Calu3 (cell line): Measurements from ENCODE around the gene SLC35E4. TPM values are rescaled to one million over a fixed set of nuclear protein-coding genes. Genes with fewer than 3 reads are reported as not detected.

ENCODE experiments used
- BruUV-seq: library from RNA; stranded (reverse); fragments of 400-500 nt; replicated peaks from 2 replicates; lab custom pipeline; 2021; lab: Mats Ljungman, UMichigan
- CTCF ChIA-PET: fragments of 300-600 bp; sonication (Branson Sonifier 250); formaldehyde crosslinking; loops from one replicate; lab custom pipeline; 2022; ENCODE audit warnings: antibody characterized with exemption; lab: Charles Lee
- DNase-seq: peaks from one replicate; pipeline ENCODE4 v3.0.0; 2022
- H3K27ac Mint-ChIP-seq: one replicate; pipeline ENCODE4 v1.8.0; 2022; ENCODE audit warnings: mixed read lengths; ENCODE audit not compliant: unreplicated experiment
- H3K27me3 Mint-ChIP-seq: one replicate; pipeline ENCODE4 v1.8.0; 2022; ENCODE audit warnings: mixed read lengths; ENCODE audit not compliant: unreplicated experiment
- H3K36me3 Mint-ChIP-seq: one replicate; pipeline ENCODE4 v1.8.0; 2022; ENCODE audit warnings: mild to moderate bottlenecking, moderate library complexity, mixed read lengths; ENCODE audit not compliant: insufficient read depth, unreplicated experiment
- H3K4me1 Mint-ChIP-seq: one replicate; pipeline ENCODE4 v1.8.0; 2022; ENCODE audit warnings: mild to moderate bottlenecking, low read depth, mixed read lengths; ENCODE audit not compliant: unreplicated experiment
- H3K4me3 Mint-ChIP-seq: one replicate; pipeline ENCODE4 v1.8.0; 2022; ENCODE audit warnings: mild to moderate bottlenecking, low read depth, moderate library complexity, mixed read lengths; ENCODE audit not compliant: unreplicated experiment
- H3K9me3 Mint-ChIP-seq: one replicate; pipeline ENCODE4 v1.8.0; 2022; ENCODE audit warnings: low read depth, mixed read lengths; ENCODE audit not compliant: unreplicated experiment
- intact Hi-C: fragments of 100-400 bp; cut with micrococcal nuclease; formaldehyde crosslinking; loops from one replicate; pipeline ENCODE4 v1.10.0; 2022; ENCODE audit not compliant: unreplicated experiment
- total RNA-seq: library from RNA; stranded (reverse); gene quantifications from 2 replicates; pipeline ENCODE4 v1.2.3, GENCODE V29; 2022
- TF ChIP-seq, protein P1 (sequence below): fragments of 200-600 bp; IDR thresholded peaks from one replicate; pipeline ENCODE4 v1.8.0; 2022; ENCODE audit warnings: antibody characterized with exemption; ENCODE audit not compliant: unreplicated experiment

Gene SLC35E4
- total RNA-seq, 1 experiment from 2014 or later = 3.2 TPM

GRCh38 chr22:30685178-30685577 is 49.6 kb downstream of the SLC35E4 start:
- TF ChIP-seq, protein P1, sequence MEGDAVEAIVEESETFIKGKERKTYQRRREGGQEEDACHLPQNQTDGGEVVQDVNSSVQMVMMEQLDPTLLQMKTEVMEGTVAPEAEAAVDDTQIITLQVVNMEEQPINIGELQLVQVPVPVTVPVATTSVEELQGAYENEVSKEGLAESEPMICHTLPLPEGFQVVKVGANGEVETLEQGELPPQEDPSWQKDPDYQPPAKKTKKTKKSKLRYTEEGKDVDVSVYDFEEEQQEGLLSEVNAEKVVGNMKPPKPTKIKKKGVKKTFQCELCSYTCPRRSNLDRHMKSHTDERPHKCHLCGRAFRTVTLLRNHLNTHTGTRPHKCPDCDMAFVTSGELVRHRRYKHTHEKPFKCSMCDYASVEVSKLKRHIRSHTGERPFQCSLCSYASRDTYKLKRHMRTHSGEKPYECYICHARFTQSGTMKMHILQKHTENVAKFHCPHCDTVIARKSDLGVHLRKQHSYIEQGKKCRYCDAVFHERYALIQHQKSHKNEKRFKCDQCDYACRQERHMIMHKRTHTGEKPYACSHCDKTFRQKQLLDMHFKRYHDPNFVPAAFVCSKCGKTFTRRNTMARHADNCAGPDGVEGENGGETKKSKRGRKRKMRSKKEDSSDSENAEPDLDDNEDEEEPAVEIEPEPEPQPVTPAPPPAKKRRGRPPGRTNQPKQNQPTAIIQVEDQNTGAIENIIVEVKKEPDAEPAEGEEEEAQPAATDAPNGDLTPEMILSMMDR = no peak
- Mint-ChIP-seq H3K9me3 (no peaks in the 10 kb centered on the region), H3K27me3 (peaks cover 27% of the 10 kb centered on the region), H3K36me3 (no peaks in the 10 kb centered on the region), H3K4me1 (no peaks in the 10 kb centered on the region), H3K4me3 (no peak overlapping the region), H3K27ac (no peak overlapping the region)
- BruUV-seq = no TSS peak
- DNase-seq = no peak
- intact Hi-C loops = no loop called here
- CTCF ChIA-PET = no interaction called here

DNA sequence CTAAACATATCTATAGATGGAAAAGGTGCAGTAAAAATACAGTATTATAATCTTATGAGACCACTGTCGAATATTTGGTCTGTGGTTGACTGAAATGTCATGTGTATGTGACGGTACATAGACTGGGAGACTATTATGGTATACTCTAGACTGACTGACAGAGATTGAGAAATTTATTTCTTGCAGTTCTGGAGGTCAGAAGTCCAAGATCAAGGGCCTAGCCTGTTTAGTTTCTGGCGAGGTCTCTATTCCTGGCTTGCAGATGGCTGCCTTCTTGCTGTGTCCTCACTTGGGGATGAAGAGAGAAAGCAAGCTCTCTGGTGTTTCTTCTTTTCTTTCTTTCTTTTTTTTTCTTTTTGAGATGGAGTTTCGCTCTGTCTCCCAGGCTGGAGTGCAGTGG is 51.8 kb downstream of the SLC35E4 start:
- no peak overlapping the region for H3K4me3 Mint-ChIP-seq
- no peak for DNase-seq
- intact Hi-C loops = no loop called here
- no TSS peak for BruUV-seq
- H3K4me1 Mint-ChIP-seq = no peaks in the 10 kb centered on the region
- TF ChIP-seq, protein P1 = no peak
- H3K27me3 Mint-ChIP-seq = peaks cover 17% of the 10 kb centered on the region
- H3K9me3 Mint-ChIP-seq = no peaks in the 10 kb centered on the region
- H3K27ac Mint-ChIP-seq = no peak overlapping the region
- CTCF ChIA-PET = no interaction called here
- H3K36me3 Mint-ChIP-seq = no peaks in the 10 kb centered on the region

- no TSS peak for BruUV-seq
- TF ChIP-seq, protein P1 = no peak
- Mint-ChIP-seq H3K4me3 (no peak overlapping the region), H3K36me3 (peaks cover 9% of the 10 kb centered on the region), H3K4me1 (no peaks in the 10 kb centered on the region), H3K27ac (no peak overlapping the region), H3K27me3 (peaks cover 12% of the 10 kb centered on the region), H3K9me3 (no peaks in the 10 kb centered on the region)
- intact Hi-C loops = no loop called here
- CTCF ChIA-PET = interaction anchor here (0.7 kb wide), 1 partner anchor 254 kb away, joined by 6 read pairs; no protein-coding TSS in a partner anchor
- no peak for DNase-seq
Observed at GRCh38 chr22:30689622-30690021, 54.0 kb downstream of the SLC35E4 start.

DNA sequence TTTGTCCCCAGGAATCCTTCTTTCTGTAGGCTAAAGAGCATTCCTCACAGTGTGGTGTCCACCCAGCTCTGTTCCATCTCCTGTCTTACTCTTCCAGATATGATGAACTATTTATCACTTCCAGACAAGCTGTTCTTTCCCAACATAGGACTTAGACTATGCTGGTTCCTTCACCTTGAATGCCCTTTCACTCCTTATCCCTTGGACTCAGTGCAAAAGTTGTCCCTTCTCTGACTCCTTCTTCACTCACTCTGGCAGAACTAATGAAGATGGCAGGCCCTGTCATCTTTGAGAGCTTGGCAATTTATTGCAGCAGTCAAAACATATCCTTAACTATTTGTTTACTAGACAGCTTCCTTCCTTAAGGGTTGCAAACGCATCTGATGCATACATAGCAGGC is 55.6 kb downstream of the SLC35E4 start:
- intact Hi-C loops = no loop called here
- Mint-ChIP-seq H3K27me3 (no peaks in the 10 kb centered on the region), H3K36me3 (peaks cover 20% of the 10 kb centered on the region), H3K27ac (no peak overlapping the region), H3K4me1 (no peaks in the 10 kb centered on the region), H3K4me3 (no peak overlapping the region), H3K9me3 (no peaks in the 10 kb centered on the region)
- CTCF ChIA-PET = interaction anchor here (0.6 kb wide), 1 partner anchor 89 kb away, joined by 7 read pairs; no protein-coding TSS in a partner anchor
- TF ChIP-seq, protein P1 = no peak
- no TSS peak for BruUV-seq
- DNase-seq = no peak
